IMR-90 (cell line): ENCODE measurements around the gene CLPTM1.

ENCODE experiments used
- BHLHE40 ChIP-seq: fragments of 150-350 bp; IDR thresholded peaks from 2 replicates; pipeline ENCODE4 v1.6.1; 2016; ENCODE audit warnings: mild to moderate bottlenecking, low read depth, low read length
- CEBPB ChIP-seq: IDR thresholded peaks from 2 replicates; pipeline ENCODE4 v1.6.1; 2012; ENCODE audit warnings: low read depth, low read length, improper control_type of control experiment
- CTCF ChIP-seq: conservative IDR thresholded peaks from 2 replicates; pipeline ENCODE4 v1.5.1; 2012; ENCODE audit warnings: mild to moderate bottlenecking, low read depth, low read length, improper control_type of control experiment
- FOS ChIP-seq: fragments of 150-350 bp; IDR thresholded peaks from 2 replicates; pipeline ENCODE4 v1.6.1; 2016; ENCODE audit warnings: low read depth, low read length
- MAFK ChIP-seq: IDR thresholded peaks from 2 replicates; pipeline ENCODE4 v1.6.1; 2012; ENCODE audit warnings: low read depth, low read length, improper control_type of control experiment
- NFE2L2 ChIP-seq: fragments of 150-350 bp; IDR thresholded peaks from 2 replicates; pipeline ENCODE4 v1.6.1; 2016; ENCODE audit warnings: low read depth, mild to moderate bottlenecking, low read length
- POLR2A ChIP-seq: IDR thresholded peaks from 2 replicates; pipeline ENCODE4 v1.6.1; 2012; ENCODE audit warnings: mild to moderate bottlenecking, low read depth, low read length
- RAD21 ChIP-seq: IDR thresholded peaks from 2 replicates; pipeline ENCODE4 v1.6.1; 2012; ENCODE audit warnings: low read length, improper control_type of control experiment
- RCOR1 ChIP-seq: IDR thresholded peaks from 2 replicates; pipeline ENCODE4 v1.6.1; 2012; ENCODE audit warnings: mild to moderate bottlenecking, low read length, improper control_type of control experiment; ENCODE audit not compliant: insufficient replicate concordance
- RFX5 ChIP-seq: IDR thresholded peaks from 2 replicates; pipeline ENCODE4 v1.8.0; 2012; ENCODE audit warnings: low read depth, mild to moderate bottlenecking, low read length, moderate library complexity
- SMC3 ChIP-seq: fragments of 150-350 bp; IDR thresholded peaks from 2 replicates; pipeline ENCODE4 v1.6.1; 2016; ENCODE audit warnings: low read depth, mild to moderate bottlenecking, antibody characterized with exemption, low read length, moderate library complexity
- TF ChIP-seq, protein P1 (sequence below): fragments of 150-350 bp; IDR thresholded peaks from 2 replicates; pipeline ENCODE4 v1.6.1; 2017; ENCODE audit warnings: mild to moderate bottlenecking, antibody characterized with exemption, low read length, low read depth

DNA sequence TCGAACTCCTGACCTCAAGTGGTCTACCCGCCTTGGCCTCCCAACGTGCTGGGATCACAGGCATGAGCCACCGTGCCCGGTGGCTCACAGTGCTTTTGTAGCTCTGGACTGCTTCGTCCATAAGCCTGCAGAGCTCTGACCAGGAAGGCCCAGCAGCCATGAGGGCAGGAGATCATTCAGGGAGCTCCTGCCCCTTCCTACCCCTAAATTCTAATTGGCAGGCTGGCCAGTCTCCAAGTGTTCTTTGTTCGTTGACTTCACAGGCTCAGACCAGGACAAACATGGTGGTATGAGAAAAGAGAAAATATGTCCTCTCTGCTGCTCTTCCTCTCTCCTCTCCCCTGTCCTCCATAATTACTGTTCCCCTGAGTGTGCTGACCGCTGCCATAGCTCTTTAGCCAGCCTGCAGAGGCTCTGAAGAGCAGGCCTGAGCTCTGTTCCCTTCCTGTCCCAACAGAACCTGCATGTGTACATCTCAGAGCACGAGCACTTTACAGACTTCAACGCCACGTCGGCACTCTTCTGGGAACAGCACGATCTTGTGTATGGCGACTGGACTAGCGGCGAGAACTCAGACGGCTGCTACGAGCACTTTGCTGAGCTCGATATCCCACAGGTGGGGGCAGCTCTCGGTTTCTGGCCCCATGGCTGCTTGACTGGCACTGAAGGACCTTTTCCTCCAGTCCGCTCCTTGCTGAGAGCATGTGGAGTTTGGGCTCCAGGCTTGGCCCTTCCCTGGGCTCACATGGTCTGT is 19.0 kb downstream of the CLPTM1 start:
- no peak for TF ChIP-seq POLR2A
- no peak for TF ChIP-seq CTCF
- TF ChIP-seq RCOR1: no peak
- no peak for TF ChIP-seq RAD21
- TF ChIP-seq FOS: no peak
- TF ChIP-seq, protein P1, sequence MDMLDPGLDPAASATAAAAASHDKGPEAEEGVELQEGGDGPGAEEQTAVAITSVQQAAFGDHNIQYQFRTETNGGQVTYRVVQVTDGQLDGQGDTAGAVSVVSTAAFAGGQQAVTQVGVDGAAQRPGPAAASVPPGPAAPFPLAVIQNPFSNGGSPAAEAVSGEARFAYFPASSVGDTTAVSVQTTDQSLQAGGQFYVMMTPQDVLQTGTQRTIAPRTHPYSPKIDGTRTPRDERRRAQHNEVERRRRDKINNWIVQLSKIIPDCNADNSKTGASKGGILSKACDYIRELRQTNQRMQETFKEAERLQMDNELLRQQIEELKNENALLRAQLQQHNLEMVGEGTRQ: no peak
- no peak for TF ChIP-seq BHLHE40
- no peak for TF ChIP-seq NFE2L2
- TF ChIP-seq CEBPB: no peak
- no peak for TF ChIP-seq SMC3
- no peak for TF ChIP-seq RFX5
- no peak for TF ChIP-seq MAFK
